Measurements from ENCODE around the gene RBFOX1. TPM values are rescaled to one million over a fixed set of nuclear protein-coding genes. Genes with fewer than 3 reads are reported as not detected.

Gene RBFOX1
- total RNA-seq, 1 experiment from 2014 or later, result not detected

GRCh38 chr16:7294020-7294419 lies 38.6 kb upstream of the RBFOX1 start:
- ChIA-PET RAD21 (ENCODE audit: low non-redundant PET in 1 of 2, low total read pairs in 2 of 2, uncharacterized antibody in 2 of 2, unreplicated experiment in 2 of 2) (no interaction called here), CTCF (no interaction called here)
- H3K27me3 ChIP-seq (ENCODE audit: insufficient read depth, low read length), result no peaks in the 10 kb centered on the region

DNA sequence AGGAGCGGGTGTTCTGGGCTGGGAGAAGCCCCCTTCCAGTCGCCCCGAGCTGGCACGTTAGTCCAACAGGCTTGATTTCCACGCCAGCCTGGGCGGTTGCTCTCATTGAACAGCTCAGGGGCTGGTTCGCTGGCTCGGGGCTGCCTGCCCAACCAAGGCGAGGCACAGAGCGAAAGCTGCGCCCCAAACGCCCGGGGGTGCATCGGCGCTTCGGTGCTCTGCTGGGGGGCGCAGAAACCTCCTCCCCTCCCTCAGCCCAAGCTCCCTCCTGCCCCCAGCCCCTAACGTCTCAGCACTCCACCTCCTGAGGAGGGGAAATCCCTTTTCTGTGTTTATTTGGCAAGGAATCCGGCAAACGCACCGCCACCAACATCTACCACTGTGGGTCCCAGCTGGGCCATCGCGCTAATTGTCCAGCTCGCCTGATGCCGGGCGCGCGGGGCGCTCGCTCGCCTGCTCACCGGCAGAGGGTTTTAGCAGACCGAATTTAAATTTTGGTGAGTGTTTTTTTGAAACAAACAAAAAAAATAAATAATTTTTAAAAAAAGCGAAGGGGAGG lies 29.5 kb upstream of the RBFOX1 start:
- Histone ChIP-seq H3K9me2 (ENCODE audit: insufficient read depth) (no peaks in the 10 kb centered on the region), H3K27me3 (ENCODE audit: insufficient read depth, low read length) (no peaks in the 10 kb centered on the region), H3K79me2 (ENCODE audit: insufficient read depth, low read length) (no peaks in the 10 kb centered on the region), H3K27ac (ENCODE audit: low read depth, low read length) (no peak overlapping the region), H3K9me3 (ENCODE audit: control insufficient read depth in 1 of 2, insufficient read depth in 1 of 2, low read depth in 1 of 2, low read length in 2 of 2) (peaks cover 11 to 18% of the 10 kb centered on the region in 2 experiments; a peak in 2 of 4 replicates), H3K9ac (ENCODE audit: low read length) (no peak overlapping the region), H4K20me1 (ENCODE audit: insufficient read depth) (no peaks in the 10 kb centered on the region), H2AFZ (ENCODE audit: low read depth, low read length, poor library complexity, severe bottlenecking) (no peak overlapping the region), H3K4me3 (replicated peaks in 1 of 2; ENCODE audit: low read depth in 1 of 2, low read length in 2 of 2) (no peak overlapping the region), H3K36me3 (ENCODE audit: control insufficient read depth in 1 of 2, insufficient read depth in 2 of 2, low read length in 2 of 2) (no peaks in the 10 kb centered on the region), H3K4me1 (ENCODE audit: control insufficient read depth in 1 of 2, insufficient read depth in 2 of 2, low read length in 2 of 2) (no peaks in the 10 kb centered on the region), H3K4me2 (ENCODE audit: low read length) (no peak overlapping the region)
- intact Hi-C loops (cut with micrococcal nuclease), result no loop called here
- TF ChIP-seq SIN3A (IDR thresholded peaks at IDR 0.05; ENCODE audit: low read depth) (no peak), JUND (IDR thresholded peaks at IDR 0.05) (no peak), CBX3 (IDR thresholded peaks at IDR 0.05; ENCODE audit: low read depth) (no peak), EZH2phosphoT487 (IDR thresholded peaks at IDR 0.05; ENCODE audit: borderline replicate concordance) (no peak), ZNF274 (IDR thresholded peaks at IDR 0.05; ENCODE audit: low read depth, low read length) (no peak), TCF7L2 (IDR thresholded peaks at IDR 0.05; ENCODE audit: borderline replicate concordance, extremely low read depth, insufficient read depth, insufficient read length) (no peak), SRF (IDR thresholded peaks at IDR 0.05; ENCODE audit: low read depth) (no peak), CEBPB (IDR thresholded peaks at IDR 0.05; ENCODE audit: low read depth) (no peak), POLR2AphosphoS5 (IDR thresholded peaks at IDR 0.05; ENCODE audit: low read depth, low read length) (no peak), RAD21 (IDR thresholded peaks at IDR 0.05; ENCODE audit: low read depth) (no peak)
- TF ChIP-seq, protein P1, sequence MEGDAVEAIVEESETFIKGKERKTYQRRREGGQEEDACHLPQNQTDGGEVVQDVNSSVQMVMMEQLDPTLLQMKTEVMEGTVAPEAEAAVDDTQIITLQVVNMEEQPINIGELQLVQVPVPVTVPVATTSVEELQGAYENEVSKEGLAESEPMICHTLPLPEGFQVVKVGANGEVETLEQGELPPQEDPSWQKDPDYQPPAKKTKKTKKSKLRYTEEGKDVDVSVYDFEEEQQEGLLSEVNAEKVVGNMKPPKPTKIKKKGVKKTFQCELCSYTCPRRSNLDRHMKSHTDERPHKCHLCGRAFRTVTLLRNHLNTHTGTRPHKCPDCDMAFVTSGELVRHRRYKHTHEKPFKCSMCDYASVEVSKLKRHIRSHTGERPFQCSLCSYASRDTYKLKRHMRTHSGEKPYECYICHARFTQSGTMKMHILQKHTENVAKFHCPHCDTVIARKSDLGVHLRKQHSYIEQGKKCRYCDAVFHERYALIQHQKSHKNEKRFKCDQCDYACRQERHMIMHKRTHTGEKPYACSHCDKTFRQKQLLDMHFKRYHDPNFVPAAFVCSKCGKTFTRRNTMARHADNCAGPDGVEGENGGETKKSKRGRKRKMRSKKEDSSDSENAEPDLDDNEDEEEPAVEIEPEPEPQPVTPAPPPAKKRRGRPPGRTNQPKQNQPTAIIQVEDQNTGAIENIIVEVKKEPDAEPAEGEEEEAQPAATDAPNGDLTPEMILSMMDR (IDR thresholded peaks at IDR 0.05 in 2 of 3, conservative IDR thresholded peaks at IDR 0.05 in 1 of 3; ENCODE audit: borderline replicate concordance in 1 of 3, insufficient read depth in 1 of 3, low read depth in 2 of 3, low read length in 2 of 3), result no peak
- TF ChIP-seq, protein P2, sequence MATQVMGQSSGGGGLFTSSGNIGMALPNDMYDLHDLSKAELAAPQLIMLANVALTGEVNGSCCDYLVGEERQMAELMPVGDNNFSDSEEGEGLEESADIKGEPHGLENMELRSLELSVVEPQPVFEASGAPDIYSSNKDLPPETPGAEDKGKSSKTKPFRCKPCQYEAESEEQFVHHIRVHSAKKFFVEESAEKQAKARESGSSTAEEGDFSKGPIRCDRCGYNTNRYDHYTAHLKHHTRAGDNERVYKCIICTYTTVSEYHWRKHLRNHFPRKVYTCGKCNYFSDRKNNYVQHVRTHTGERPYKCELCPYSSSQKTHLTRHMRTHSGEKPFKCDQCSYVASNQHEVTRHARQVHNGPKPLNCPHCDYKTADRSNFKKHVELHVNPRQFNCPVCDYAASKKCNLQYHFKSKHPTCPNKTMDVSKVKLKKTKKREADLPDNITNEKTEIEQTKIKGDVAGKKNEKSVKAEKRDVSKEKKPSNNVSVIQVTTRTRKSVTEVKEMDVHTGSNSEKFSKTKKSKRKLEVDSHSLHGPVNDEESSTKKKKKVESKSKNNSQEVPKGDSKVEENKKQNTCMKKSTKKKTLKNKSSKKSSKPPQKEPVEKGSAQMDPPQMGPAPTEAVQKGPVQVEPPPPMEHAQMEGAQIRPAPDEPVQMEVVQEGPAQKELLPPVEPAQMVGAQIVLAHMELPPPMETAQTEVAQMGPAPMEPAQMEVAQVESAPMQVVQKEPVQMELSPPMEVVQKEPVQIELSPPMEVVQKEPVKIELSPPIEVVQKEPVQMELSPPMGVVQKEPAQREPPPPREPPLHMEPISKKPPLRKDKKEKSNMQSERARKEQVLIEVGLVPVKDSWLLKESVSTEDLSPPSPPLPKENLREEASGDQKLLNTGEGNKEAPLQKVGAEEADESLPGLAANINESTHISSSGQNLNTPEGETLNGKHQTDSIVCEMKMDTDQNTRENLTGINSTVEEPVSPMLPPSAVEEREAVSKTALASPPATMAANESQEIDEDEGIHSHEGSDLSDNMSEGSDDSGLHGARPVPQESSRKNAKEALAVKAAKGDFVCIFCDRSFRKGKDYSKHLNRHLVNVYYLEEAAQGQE (IDR thresholded peaks at IDR 0.05; ENCODE audit: low read depth), result no peak
- ChIA-PET POLR2A (no interaction called here), RAD21 (ENCODE audit: low non-redundant PET in 1 of 2, low total read pairs in 2 of 2, uncharacterized antibody in 2 of 2, unreplicated experiment in 2 of 2) (no interaction called here), CTCF (no interaction called here)
- no peak for DNase-seq (ENCODE audit: low read depth, low spot score)
- no peak for ATAC-seq
- no TSS peak for BruUV-seq (replicated peaks)

More at GRCh38 chr16:7294020-7294419, 38.6 kb upstream of the RBFOX1 start:
- H3K36me3 ChIP-seq (ENCODE audit: control insufficient read depth in 1 of 2, insufficient read depth in 2 of 2, low read length in 2 of 2), result no peaks in the 10 kb centered on the region
- DNase-seq (ENCODE audit: low read depth, low spot score), result no peak
- no TSS peak for BruUV-seq (replicated peaks)
- no peak overlapping the region for H3K4me2 ChIP-seq (ENCODE audit: low read length)
- H3K4me1 ChIP-seq (ENCODE audit: control insufficient read depth in 1 of 2, insufficient read depth in 2 of 2, low read length in 2 of 2), result no peaks in the 10 kb centered on the region
- ATAC-seq, result no peak
- no peaks in the 10 kb centered on the region for H3K79me2 ChIP-seq (ENCODE audit: insufficient read depth, low read length)
- H3K9me3 ChIP-seq (ENCODE audit: control insufficient read depth in 1 of 2, insufficient read depth in 1 of 2, low read depth in 1 of 2, low read length in 2 of 2), result peaks cover 13 to 24% of the 10 kb centered on the region in 2 experiments; a peak in 2 of 4 replicates
- POLR2A ChIA-PET, result no interaction called here
- no peak overlapping the region for H3K4me3 ChIP-seq (replicated peaks in 1 of 2; ENCODE audit: low read depth in 1 of 2, low read length in 2 of 2)
- H4K20me1 ChIP-seq (ENCODE audit: insufficient read depth), result no peaks in the 10 kb centered on the region
- no peak for TF ChIP-seq MAX (IDR thresholded peaks at IDR 0.05)
- no peak for TF ChIP-seq CBX3 (IDR thresholded peaks at IDR 0.05; ENCODE audit: low read depth)
- no peak for TF ChIP-seq SP1 (IDR thresholded peaks at IDR 0.05; ENCODE audit: low read depth)
- no peaks in the 10 kb centered on the region for H3K9me2 ChIP-seq (ENCODE audit: insufficient read depth)
- H2AFZ ChIP-seq (ENCODE audit: low read depth, low read length, poor library complexity, severe bottlenecking), result no peak overlapping the region
- intact Hi-C loops (cut with micrococcal nuclease), result no loop called here
- H3K27ac ChIP-seq (ENCODE audit: low read depth, low read length), result no peak overlapping the region
- H3K9ac ChIP-seq (ENCODE audit: low read length), result no peak overlapping the region
